NCI-H524 treated with DMSO at 0.1 percent for 48 hours (cell line): ENCODE measurements around the gene IL17REL.
"Not testable (repeated sequence)": the region's sequence is repeated elsewhere in the genome, so short reads cannot be mapped to it uniquely, and the experiment has no call there.

Experiments used
- DNase-seq: peaks from one replicate; lab custom pipeline; 2025; lab: John Stamatoyannopoulos, UW

Gene IL17REL

DNA sequence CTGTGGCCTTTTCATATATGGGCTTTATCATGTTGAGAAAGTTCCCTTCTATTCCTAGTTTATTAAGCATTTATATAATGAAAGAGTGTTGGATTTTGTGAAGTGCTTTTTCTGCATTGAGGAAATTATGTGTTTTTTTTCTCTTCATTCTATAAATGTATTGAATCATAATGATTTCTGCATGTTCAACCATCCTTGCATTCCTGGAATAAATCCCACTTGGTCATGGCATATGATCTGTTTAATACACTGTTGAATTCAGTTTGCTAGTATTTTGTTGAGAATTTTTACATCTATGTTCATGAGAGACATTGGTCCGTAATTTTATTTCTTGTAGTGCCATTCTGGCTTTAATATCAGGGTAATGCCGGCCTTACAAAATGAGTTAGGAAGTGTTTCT is 26.2 kb downstream of the IL17REL start:
- no peak for DNase-seq

DNA sequence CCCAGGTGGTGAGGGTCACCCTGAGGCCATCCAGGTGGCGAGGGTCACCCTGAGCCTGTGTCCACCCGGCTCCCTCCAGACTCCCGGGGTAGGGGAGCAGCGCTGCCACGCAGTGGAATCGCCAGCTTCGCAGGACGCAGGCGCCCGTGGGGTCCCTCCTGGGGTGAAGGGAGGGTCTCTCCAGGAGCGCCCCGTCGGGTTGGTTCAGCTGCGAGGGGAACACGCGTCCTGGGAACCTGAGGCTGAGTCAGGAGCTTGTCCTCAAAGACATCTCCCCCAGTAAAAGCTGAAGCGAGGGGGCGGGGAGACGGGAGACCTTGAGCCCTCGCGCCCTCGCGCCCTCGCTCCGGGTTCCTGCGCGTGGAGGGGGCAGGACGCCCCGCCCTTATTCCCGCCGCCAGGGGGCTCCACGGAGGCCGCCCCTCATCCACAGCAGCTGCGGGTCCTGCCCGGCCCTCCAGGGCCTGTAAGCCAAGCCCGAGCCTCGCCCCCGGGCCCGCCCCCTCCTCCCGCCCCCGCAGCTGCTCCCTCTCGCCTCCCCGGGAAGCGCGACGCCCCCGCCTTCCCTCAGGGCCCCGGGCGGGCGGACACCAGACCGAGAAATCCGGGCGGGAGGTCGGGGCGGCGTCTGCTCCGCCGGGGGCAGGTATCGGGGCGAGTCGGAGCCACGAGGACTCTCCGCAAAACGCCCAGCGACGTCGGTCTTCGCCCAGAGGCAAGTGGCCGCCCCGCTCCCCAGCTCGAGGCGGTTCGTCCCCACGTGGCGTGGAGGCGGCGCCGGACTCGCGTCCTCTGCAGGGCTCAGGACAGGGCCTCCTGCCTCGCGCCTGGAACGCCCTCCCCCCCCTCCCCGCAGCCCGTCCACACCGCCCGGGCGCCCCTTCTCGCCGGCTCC is 29.2 kb downstream of the IL17REL start:
- DNase-seq, result no peak

DNA sequence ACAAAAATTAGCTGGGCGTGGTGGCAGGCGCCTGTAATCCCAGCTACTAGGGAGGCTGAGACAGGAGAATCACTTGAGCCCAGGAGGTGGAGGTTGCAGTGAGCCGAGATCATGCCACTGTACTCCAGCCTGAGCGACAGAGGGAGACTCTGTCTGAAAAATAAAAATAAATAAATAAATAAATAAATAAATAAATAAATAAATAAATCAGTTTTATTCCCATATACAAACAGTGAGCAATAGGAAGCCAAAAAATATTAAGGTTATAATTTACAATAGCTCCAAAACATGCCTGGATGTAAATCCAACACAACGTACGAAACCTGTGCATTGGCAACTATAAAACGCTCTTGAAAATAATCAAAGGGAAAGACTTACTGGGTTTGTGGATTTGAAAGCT is 30.8 kb downstream of the IL17REL start:
- not testable (repeated sequence) for DNase-seq

DNA sequence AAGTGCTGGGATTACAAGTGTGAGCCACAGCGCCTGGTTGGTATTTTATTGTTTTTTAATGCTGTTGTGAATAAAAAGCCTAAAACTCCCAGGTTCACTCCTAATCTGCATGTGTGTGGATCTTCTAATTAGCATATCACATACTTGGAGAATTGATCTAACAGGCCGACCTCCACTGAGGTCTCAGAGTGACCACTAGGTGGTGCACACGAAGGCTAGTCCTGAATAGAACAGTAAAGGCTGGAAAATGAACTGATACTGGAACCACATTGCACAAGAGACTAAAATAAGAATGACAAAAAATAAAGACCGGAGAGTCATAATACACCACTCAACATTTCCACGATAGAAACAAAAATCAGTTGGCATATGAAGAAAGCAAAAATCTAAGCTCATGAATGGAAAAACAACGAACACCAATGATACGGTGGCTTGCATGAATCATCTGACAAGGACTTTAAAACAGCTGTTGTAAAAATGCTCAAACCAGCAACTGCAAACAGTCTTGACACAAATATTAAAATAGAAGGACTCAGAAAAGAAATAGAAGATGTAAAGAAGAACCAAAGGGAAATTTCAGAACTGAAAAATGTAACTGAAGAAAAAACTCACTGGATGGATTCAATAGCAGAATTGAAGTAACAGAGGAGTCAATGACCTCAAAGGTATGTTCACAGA is 32.8 kb downstream of the IL17REL start:
- no peak for DNase-seq

DNA sequence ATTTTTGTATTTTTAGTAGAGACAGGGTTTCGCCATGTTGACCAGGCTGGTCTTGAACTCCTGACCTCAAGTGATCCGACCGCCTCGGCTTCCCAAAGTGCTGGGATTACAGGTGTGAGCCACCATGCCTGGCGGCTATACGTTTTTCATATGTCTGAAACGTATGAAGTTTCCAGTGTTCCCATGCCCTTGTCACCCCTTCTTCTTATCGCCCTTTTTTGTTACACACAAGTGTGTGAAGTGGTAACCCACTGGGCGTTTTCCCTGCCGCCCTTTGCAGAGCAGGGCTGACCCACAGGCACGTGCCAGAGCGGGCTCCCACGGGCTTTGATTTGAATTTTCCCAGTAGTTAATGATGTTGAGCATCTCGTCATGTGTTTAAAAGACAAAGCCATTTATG is 35.0 kb downstream of the IL17REL start:
- DNase-seq, result no peak

DNA sequence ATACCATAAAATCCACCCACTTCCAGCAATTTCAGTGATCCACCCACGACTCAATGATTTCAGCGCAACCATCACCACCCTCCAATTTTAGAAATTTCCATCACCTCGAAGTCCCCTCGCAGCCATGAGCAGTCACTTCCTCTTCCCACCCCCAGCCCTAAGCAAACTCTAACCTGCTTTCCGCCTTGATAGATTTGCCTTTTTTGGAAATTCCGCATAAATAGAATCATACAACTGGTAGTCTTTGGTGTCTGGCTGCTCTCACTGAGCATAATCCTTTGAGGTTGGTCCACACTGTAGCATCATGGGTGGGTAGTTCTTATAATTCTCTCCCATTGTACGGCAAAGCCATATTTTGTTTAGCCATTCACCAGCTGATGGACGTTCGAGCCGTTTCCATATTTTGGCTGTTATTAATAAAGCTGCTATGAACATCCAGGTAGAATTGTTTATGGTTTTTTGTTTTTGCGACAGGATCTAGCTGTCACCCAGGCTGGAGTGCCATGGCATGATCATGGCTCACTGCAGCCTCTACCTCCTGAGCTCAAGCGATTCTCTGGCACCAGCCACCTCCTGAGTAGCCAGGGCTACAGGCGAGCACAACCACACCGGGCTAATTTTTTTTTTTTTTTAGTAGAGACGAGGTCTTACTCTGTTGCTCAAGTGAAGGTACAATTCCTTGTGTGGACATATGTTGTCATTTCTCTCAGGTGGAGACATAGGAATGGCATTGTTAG is 36.0 kb downstream of the IL17REL start:
- DNase-seq, result no peak

DNA sequence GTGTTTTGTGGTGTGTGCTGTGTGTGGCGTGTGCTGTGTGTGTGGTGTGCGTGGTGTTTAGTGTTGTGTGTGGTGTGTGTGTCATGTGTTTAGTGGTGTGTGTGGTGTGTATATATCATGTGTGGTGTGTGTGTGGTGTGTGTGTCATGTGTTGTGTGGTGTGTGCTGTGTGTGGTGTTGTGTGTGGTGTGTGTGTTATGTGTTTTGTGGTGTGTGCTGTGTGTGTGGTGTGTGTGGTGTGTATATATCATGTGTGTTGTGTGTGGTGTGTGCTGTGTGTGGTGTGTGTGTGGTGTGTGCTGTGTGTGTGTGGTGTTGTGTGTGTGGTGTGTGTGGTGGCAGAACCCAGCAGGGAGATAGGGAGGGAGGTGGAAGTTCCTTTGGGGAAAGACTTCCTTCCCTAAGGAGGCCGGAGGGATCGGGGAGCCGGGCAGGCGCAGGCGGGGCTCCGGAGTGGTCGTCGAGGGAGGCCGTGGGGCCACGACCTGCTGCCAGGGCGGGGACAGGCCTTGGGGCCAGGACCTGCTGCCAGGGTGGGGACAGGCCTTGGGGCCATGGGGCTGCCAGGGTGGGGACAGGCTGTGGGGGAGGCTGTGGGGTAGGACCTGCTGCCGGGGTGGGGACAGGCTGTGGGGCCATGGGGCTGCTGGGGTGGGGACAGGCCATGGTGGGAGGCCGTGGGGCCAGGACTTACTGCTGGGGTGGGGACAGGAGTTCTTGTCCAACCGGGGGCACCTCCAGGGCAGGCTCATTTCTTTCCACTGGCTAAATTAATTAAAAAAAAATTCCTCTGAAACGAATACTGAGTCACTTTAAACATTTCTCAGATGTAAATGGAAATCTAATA is 36.8 kb downstream of the IL17REL start:
- no peak for DNase-seq

DNA sequence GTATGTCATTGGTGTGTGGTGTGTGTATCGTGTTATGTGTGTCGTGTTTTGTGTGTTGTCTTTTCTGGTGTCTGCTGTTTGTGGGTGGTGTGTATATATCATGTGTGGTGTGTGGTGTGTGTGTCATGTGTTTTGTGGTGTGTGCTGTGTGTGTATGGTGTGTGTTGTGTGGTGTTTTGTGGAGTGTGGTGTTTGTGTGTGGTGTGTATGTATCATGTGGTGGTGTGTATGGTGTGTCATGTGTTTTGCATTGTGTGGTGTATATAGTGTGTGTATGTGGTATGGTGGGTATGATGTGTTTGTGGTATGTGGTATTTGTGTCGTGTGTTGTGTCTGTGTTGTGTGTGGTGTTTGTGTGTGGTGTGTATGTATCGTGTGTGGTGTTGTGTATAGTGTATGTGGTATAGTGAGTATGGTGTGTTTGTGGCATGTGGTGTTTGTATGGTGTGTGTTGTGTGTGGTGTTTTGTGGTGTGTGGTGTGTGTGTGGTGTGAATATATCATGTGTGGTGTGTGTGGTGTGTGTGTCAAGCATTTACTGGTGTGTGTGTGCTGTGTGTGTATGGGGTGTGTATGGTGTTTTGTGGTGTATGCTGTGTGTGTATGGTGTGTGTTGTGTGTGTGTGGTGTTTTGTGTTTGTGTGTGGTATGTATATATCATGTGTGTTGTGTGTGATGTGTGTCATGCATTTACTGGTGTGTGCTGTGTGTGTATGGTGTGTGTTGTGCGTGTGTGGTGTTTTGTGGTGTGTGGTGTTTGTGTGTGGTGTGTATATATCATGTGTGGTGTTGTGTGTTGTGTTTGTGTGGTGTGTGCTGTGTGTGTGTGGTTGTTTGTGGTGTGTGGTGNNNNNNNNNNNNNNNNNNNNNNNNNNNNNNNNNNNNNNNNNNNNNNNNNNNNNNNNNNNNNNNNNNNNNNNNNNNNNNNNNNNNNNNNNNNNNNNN is 39.3 kb downstream of the IL17REL start:
- no peak for DNase-seq

DNA sequence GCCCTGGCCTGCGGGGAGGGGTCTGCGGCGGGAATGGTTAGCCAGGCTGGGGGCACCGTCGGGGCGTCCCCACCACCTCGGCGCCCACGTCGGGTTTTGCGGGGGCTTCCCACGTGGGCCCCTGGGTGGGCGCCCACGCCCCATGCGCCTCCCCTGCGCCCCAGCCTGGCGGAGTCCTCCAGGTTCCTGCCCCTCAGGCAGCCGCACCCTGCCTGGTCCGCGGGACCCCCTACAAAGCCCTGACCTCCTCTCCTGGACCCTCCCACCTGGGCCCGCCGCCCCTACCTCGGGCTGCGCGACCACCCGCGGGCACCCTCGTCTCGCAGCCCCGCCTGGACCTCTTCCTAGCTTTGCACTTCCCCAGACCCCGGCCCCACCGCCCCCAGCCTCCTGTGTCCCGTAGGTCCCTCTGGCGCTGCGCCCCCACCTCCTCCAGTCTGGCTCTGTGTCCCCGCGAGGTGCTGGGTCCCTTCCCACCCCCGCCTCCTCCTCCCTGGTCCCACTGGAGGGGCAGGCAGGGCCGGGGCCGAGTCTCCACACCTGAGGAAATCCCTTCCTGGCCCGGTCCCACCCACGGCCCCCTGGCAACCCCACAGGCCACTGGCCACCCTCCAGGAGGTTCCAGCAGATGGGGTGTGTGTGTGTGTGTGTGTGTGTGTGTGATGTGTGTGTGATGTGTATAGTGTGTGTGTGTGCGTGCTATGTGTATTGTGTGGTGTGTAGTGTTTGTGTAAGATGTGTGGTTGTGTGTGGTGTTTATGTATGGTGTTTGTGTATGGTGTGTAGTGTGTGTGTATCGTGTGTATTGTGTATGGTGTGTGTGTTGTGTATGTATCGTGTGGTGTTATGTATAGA is 40.2 kb downstream of the IL17REL start:
- no peak for DNase-seq

DNA sequence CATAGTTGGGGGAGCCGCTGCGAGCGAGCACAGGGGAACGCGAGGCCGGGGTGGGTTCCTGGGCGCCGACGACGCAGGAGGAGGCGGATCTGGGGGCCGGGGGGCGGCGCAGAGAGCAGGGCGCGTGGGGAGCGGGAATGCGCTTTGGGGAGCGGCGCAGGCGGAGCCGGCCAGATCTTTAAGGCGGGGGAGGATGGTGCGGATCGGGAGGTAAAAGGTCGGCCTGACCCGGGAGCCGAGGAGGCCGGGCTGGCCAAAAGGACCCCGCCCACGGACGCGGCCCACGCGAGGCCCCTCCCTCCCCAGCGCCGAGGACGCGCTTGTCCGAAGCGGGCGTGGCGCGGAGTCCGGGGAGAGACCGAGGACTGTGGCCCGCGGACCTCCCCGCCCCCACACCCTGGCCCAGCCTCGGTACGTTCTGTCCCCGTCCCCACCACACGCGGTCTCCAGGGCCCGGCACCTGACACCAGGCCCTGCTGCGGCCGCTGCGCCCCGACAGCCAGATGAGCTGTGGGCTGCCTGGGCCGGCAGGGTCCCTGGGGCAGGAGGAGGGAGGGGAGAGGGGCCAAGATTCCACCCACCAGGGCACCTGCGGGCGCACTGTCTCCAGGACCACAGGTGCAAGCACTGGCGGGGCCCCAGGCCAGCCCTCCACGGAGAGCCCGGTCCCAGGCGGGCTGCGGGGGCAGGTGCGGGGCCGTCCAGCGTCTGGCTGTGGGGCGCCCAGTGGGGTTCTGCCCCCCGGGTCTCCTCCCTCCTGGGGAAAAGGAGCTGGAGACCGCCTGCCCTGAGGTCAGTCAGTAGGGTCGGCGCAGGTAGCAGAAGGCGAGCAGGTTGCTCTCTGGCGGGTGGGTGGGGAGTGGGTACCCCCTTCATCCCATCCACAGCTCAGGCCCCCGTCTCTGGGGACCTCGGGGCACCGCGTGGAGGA is 41.1 kb downstream of the IL17REL start:
- no peak for DNase-seq

DNA sequence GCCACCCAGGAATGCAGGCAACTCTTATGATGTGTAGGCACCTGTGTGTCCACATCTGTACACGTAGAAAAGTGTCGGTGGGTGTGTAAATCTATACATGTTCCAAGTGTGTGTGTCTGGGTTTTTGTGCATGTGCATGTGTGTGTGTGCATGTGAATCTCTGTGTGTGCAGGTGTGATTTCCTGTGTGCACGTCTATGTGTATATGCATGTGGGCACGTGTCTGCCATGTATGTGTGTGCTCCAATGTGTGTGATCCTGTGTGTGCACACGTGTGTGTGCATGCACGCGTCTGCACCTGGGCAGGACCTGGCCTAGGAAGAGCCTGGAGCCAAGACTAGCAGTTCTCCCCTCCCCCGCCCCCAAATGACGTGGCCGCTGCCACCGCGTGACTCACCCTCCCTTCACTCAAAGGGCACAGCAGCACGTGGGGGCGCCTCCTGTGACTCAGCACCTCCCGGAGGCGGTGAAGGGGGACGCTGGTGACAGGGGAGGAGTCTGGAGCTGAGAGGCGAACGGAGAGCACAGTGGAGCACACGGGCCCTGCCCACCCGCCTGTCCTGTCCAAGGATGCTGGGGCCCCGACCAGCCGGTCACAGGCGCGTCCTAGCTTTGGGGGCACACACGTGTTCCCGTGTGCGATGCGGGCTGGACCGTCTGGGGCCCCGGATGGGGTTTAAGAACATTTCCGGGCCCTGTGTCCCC is 41.9 kb downstream of the IL17REL start:
- no peak for DNase-seq

DNA sequence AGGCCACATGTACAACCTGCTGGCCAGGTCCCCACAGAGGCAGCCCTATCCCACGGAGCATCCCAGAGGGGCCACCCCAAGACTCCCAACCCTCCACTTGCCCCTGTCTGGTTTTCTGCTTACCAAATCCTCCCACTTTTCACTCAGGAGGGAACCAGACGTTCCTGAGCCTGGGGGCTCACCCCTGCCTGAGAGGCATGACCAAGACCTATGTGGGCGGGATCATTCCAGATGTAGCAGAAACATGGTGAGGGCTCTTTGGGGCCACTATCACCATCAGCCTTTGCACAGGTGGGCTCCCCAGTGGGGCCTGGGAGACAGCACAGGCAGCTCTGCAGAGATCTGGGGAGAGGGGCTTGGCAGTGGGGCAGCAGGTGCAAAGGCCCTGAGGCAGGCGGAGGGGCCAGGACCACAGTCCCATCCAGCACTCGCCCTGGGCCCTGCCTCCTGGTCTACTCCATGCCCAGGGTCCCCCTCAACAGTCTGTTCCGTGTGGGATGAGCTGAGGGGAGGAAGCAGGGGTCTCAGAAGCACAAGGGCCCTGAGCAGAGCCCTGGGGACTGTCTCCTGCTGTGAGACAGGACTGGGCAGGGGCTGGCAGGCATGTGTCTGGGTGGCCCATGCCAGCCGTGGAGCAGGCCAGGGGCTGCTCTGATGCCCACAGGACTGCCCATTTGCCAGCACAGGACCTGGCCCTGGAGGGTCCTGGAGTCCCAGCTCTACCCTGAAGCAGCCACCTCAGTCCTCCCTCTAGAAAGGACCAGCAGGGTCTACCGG is 42.6 kb downstream of the IL17REL start:
- no peak for DNase-seq

DNA sequence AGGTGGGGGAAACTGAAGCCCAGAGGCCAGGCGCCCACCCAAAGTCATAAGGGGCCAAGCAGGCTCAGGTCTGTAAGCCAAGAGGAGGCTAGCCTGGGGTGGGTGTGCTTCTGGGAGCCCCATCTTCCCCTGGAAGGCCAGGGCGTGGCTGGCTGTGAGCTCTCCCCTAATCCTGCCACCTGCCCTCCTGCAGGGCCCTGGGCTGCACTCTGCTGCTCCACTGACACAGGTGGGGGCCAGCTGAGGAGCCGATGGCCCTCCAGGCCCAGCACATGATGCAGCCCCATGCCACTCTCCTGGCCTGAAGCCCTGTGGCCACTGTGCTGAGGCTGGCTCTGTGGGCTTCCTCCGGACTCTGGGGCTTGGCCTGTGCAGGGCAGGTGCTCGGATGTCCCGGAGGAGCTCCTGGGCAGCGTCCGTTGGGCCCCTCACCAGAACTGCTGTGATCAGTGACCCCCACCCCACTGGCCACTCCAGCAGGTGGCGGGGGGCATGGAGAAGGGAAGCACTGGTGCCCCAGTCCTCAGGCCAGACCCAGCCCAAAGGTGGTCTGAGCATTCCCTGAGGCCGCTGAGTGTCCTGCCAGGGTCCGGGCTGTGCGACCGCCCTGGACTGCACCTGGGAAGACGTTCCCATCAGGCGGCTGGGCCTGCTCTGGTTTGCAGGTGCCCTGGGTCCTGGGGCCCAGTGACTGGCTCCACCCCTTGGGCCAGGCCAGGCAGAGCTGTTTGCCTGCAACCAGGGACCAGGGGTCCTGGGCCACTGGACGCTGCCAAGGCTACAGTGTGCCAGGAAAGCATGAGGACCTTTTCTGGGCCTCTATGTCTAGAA is 43.5 kb downstream of the IL17REL start:
- no peak for DNase-seq

DNA sequence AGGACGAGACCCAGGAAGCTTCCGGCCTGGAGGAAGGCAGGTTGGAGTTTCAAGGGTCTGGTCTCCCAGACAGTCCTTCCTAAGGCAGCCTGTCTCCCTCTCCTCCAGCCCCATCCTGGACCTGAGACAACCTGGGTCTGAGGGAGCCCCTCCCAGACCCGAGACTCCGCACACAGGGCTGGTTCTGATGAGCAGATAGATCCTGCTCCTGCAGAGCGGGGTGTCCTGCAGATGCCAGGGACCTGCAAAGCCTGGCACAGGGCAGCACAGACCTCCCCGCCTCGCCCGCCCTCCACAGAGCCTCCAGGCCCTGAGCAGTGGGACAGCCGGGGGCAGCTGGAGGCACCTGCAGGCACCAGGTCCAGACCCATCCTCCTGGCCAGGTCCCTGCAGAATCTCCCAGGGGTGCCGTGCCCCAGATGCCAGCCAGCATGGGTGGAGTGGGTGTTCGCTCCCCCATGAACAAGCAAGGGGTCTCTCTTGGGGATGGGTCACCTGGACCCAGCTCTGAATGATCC is 44.2 kb downstream of the IL17REL start:
- no peak for DNase-seq

DNA sequence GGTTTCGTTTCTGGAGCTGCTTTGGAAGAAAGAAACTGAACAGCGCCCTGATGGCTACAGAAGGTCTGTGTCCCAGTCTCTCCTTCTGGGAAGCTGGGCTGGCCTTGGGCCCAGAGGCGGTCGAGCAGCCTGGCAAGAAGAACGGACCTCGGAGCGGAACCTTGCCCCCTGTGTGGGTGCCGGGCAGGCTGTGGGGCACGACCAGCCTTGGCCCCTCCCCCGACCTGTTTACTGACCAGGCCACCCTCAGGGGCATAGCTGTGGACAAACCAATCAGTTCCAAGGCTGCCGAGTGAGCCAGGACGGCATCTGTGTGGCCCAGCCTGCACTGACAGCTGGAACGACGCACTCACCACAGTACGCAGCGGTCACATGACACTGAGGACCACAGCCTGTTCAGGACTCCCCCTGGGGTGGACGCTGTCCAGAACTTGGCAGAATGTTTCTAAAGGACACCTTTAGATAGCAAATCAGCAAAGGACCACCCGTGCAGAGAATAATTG is 44.8 kb downstream of the IL17REL start:
- DNase-seq, result no peak
